MM.1S (cell line): ENCODE data around the gene GPATCH8.

Experiments used
- DNase-seq: peaks from one replicate; pipeline ENCODE4 v3.0.0-alpha.2; 2015
- H2AFZ ChIP-seq: fragments of 300-600 bp; sonication (generic); 2 replicates; pipeline ENCODE4 v1.6.0; 2016; ENCODE audit warnings: antibody characterized with exemption, low read length
- H3F3A ChIP-seq: fragments of 300-600 bp; sonication (generic); 2 replicates; pipeline ENCODE4 v1.6.1; 2016; ENCODE audit warnings: mild to moderate bottlenecking, antibody characterized with exemption, low read length, moderate library complexity, mixed read lengths; ENCODE audit not compliant: insufficient read depth
- H3K27ac ChIP-seq: fragments of 300-600 bp; sonication (generic); 2 replicates; pipeline ENCODE4 v1.5.1; 2016; ENCODE audit warnings: mild to moderate bottlenecking, low read length
- H3K27me3 ChIP-seq: fragments of 300-600 bp; sonication (generic); replicated peaks from 2 replicates; pipeline ENCODE4 v1.6.0; 2016; ENCODE audit warnings: low read length; ENCODE audit not compliant: insufficient read depth
- H3K36me3 ChIP-seq: fragments of 300-600 bp; sonication (generic); replicated peaks from 2 replicates; pipeline ENCODE4 v1.6.1; 2016; ENCODE audit warnings: mild to moderate bottlenecking, low read length, mixed read lengths; ENCODE audit not compliant: insufficient read depth
- H3K4me1 ChIP-seq: fragments of 300-600 bp; sonication (generic); 2 replicates; pipeline ENCODE4 v1.6.1; 2016; ENCODE audit warnings: low read length, mixed read lengths
- H3K4me2 ChIP-seq: fragments of 300-600 bp; sonication (generic); 2 replicates; pipeline ENCODE4 v1.6.0; 2016; ENCODE audit warnings: low read depth, low read length
- H3K4me3 ChIP-seq: fragments of 300-600 bp; sonication (generic); 2 replicates; pipeline ENCODE4 v1.5.1; 2016; ENCODE audit warnings: low read length, mixed read lengths
- H3K79me2 ChIP-seq: fragments of 300-600 bp; sonication (generic); 2 replicates; pipeline ENCODE4 v1.6.1; 2016; ENCODE audit warnings: mixed run types, low read length, mixed read lengths
- H3K9ac ChIP-seq: fragments of 300-600 bp; sonication (generic); 2 replicates; pipeline ENCODE4 v1.6.1; 2016; ENCODE audit warnings: low read length, mixed read lengths
- H3K9me2 ChIP-seq: fragments of 300-600 bp; sonication (generic); replicated peaks from 2 replicates; pipeline ENCODE4 v1.6.1; 2016; ENCODE audit warnings: mild to moderate bottlenecking, low read length, mixed read lengths; ENCODE audit not compliant: insufficient read depth
- H3K9me3 ChIP-seq: fragments of 300-600 bp; sonication (generic); replicated peaks from 2 replicates; pipeline ENCODE4 v1.6.1; 2016; ENCODE audit warnings: mild to moderate bottlenecking, low read length, mixed read lengths; ENCODE audit not compliant: insufficient read depth
- H4K20me1 ChIP-seq: fragments of 300-600 bp; sonication (generic); 2 replicates; pipeline ENCODE4 v1.6.1; 2016; ENCODE audit warnings: mild to moderate bottlenecking, low read length, moderate library complexity, mixed read lengths; ENCODE audit not compliant: insufficient read depth
- CTCF ChIP-seq: fragments of 300-600 bp; sonication (generic); IDR thresholded peaks from 2 replicates; pipeline ENCODE4 v1.5.1; 2016; ENCODE audit warnings: antibody characterized with exemption, low read length, mixed read lengths
- EZH2 ChIP-seq: fragments of 300-600 bp; sonication (generic); optimal IDR thresholded peaks from 2 replicates; pipeline ENCODE3; 2017; ENCODE audit warnings: low read depth, mild to moderate bottlenecking, antibody characterized with exemption, low read length, mixed read lengths
- EZH2phosphoT487 ChIP-seq: fragments of 300-600 bp; sonication (generic); IDR thresholded peaks from 2 replicates; pipeline ENCODE4 v1.6.1; 2018; ENCODE audit warnings: antibody characterized with exemption, low read length

The GPATCH8 gene

GRCh38 chr17:44349553-44350070 is 153.6 kb downstream of the GPATCH8 start:
- H3K4me3 ChIP-seq, result no peak overlapping the region
- no peak overlapping the region for H3K27ac ChIP-seq
- no peaks in the 10 kb centered on the region for H3K36me3 ChIP-seq

GRCh38 chr17:44348988-44349364 is 154.2 kb downstream of the GPATCH8 start:
- DNase-seq, result no peak
- H3K9me3 ChIP-seq, result no peaks in the 10 kb centered on the region
- no peak overlapping the region for H3K27ac ChIP-seq
- H3K4me1 ChIP-seq, result peaks cover 18% of the 10 kb centered on the region
- no peaks in the 10 kb centered on the region; the same call in 1 of the 2 replicates for H3F3A ChIP-seq
- no peaks in the 10 kb centered on the region for H3K9me2 ChIP-seq
- H3K9ac ChIP-seq, result no peak overlapping the region
- no peak overlapping the region for H3K4me2 ChIP-seq
- no peak overlapping the region for H3K4me3 ChIP-seq
- no peaks in the 10 kb centered on the region for H4K20me1 ChIP-seq
- TF ChIP-seq EZH2phosphoT487 (no peak), CTCF (no peak), EZH2 (no peak)
- H3K79me2 ChIP-seq, result no peaks in the 10 kb centered on the region
- H3K36me3 ChIP-seq, result no peaks in the 10 kb centered on the region
- H3K27me3 ChIP-seq, result no peaks in the 10 kb centered on the region
- no peak overlapping the region for H2AFZ ChIP-seq

More at GRCh38 chr17:44349553-44350070, 153.6 kb downstream of the GPATCH8 start:
- Histone ChIP-seq H3K4me1 (peaks cover 18% of the 10 kb centered on the region), H3K9me2 (no peaks in the 10 kb centered on the region), H3F3A (no peaks in the 10 kb centered on the region; the same call in 1 of the 2 replicates), H3K79me2 (no peaks in the 10 kb centered on the region), H3K27me3 (no peaks in the 10 kb centered on the region), H2AFZ (no peak overlapping the region), H3K9ac (no peak overlapping the region), H3K9me3 (no peaks in the 10 kb centered on the region), H4K20me1 (no peaks in the 10 kb centered on the region), H3K4me2 (no peak overlapping the region)
- TF ChIP-seq EZH2phosphoT487 (no peak), CTCF (no peak), EZH2 (no peak)
- no peak for DNase-seq

GRCh38 chr17:44348234-44348987 is 154.8 kb downstream of the GPATCH8 start:
- Histone ChIP-seq H4K20me1 (no peaks in the 10 kb centered on the region), H3K9me3 (no peaks in the 10 kb centered on the region), H3K4me1 (peaks cover 18% of the 10 kb centered on the region), H3K79me2 (no peaks in the 10 kb centered on the region), H3K4me3 (no peak overlapping the region), H3K36me3 (no peaks in the 10 kb centered on the region), H3K27me3 (no peaks in the 10 kb centered on the region), H3F3A (no peaks in the 10 kb centered on the region; the same call in 1 of the 2 replicates), H3K9ac (no peak overlapping the region), H3K9me2 (no peaks in the 10 kb centered on the region), H3K4me2 (peak overlapping the region; percentile 12; the same call in 1 of the 2 replicates), H2AFZ (no peak overlapping the region), H3K27ac (peak overlapping the region; percentile 29; the same call in 1 of the 2 replicates)
- DNase-seq, result peak; percentile 27
- TF ChIP-seq EZH2 (no peak), CTCF (no peak), EZH2phosphoT487 (no peak)
